Tibial artery (tissue), 4 donors: ENCODE data around the gene COPS6.

Experiments used
- DNase-seq, 2 donors: peaks; one replicate each; pipeline ENCODE4 v3.0.0-alpha.2; 2019
- H3K27ac ChIP-seq, 2 donors: fragments of 200-600 bp; sonication (generic) in 1 of 2; 1 replicate in 1 of 2; 2 replicates in 1 of 2; pipeline ENCODE4 v1.5.1; 2018 to 2019; ENCODE audit warnings: mild to moderate bottlenecking in 1 of 2
- H3K27me3 ChIP-seq, 2 donors: fragments of 200-600 bp; sonication (generic) in 1 of 2; one replicate each; pipeline versions ENCODE4 v1.5.1 to v1.6.0; 2016 to 2019
- H3K36me3 ChIP-seq, 3 donors: fragments of 200-600 bp; sonication (generic) in 2 of 3; one replicate each; pipeline ENCODE4 v1.5.1; 2016 to 2019; ENCODE audit warnings: mild to moderate bottlenecking in 2 of 3
- H3K4me1 ChIP-seq, 4 donors: fragments of 200-600 bp; sonication (generic) in 2 of 4; 1 replicate in 3 of 4; 2 replicates in 1 of 4; pipeline ENCODE4 v1.5.1; 2016 to 2019
- H3K4me3 ChIP-seq, 2 donors: fragments of 200-600 bp; sonication (generic) in 1 of 2; 1 replicate in 1 of 2; 2 replicates in 1 of 2; pipeline ENCODE4 v1.5.1; 2018 to 2019; ENCODE audit warnings: mild to moderate bottlenecking in 2 of 2
- H3K9me3 ChIP-seq, 3 donors: fragments of 200-600 bp; sonication (generic) in 1 of 3; one replicate each; pipeline ENCODE4 v1.5.1; 2016 to 2019
- intact Hi-C: fragments of 100-400 bp; cut with DNase I; formaldehyde crosslinking; loops from one replicate; pipeline ENCODE4 v1.15.0; 2023; ENCODE audit warnings: low total_unique reads
- TF ChIP-seq, protein P1 (sequence below), 2 experiments: fragments of 200-600 bp in 1 of 2; fragments of 450-650 bp in 1 of 2; IDR thresholded peaks; one replicate each; pipeline ENCODE4 v1.5.1; 2017 to 2019; ENCODE audit warnings: antibody characterized with exemption in 2 of 2, mild to moderate bottlenecking in 1 of 2, moderate library complexity in 1 of 2

The COPS6 gene

DNA sequence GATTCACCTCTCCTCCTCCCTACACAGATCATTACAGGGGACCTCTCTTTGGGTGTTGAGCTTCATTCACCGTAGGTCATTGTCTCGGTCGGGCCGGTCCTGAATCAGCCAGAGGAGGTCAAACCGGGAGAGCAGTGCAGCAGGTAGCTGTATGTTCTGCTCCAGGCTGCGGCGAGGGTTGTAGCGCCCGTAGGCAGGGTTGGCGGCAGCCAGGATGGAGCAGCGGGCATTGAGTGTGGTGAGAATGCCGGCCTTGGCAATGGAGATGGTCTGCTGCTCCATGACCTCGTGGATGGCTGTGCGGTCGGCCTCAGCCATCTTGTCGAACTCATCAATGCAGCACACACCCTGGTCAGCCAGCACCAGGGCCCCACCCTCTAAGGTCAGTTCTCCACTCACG, 6.9 kb downstream of the COPS6 start:
- intact Hi-C loops = no loop called here
- no peak overlapping the region for H3K27ac ChIP-seq

DNA sequence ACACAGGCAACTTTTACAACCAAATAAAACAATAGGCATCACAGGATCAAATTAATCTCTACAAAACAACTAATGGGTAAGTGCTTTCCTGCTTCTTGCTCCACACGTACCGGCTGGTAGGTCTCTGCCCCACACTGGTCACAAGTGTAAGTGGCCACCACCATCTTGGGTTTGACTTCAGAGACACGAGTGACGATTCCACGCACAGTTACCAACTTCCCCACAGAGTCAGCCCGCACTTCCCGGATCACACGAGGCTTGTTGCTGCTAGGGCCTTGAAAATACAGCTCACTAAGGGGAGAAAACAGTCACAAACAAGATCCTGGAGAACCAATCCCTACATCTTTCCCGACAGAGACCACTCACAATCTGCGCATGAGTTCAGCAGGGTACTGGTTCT, 10.1 kb downstream of the COPS6 start:
- DNase-seq = no peak
- H3K9me3 ChIP-seq = no peaks in the 10 kb centered on the region
- H3K4me3 ChIP-seq = no peak overlapping the region
- no peaks in the 10 kb centered on the region for H3K27me3 ChIP-seq
- peaks cover 0 to 25% (median 18%) of the 10 kb centered on the region in 4 donors for H3K4me1 ChIP-seq
- H3K36me3 ChIP-seq = peaks cover 53 to 71% (median 61%) of the 10 kb centered on the region in 3 donors
- intact Hi-C loops = no loop called here
- TF ChIP-seq, protein P1, sequence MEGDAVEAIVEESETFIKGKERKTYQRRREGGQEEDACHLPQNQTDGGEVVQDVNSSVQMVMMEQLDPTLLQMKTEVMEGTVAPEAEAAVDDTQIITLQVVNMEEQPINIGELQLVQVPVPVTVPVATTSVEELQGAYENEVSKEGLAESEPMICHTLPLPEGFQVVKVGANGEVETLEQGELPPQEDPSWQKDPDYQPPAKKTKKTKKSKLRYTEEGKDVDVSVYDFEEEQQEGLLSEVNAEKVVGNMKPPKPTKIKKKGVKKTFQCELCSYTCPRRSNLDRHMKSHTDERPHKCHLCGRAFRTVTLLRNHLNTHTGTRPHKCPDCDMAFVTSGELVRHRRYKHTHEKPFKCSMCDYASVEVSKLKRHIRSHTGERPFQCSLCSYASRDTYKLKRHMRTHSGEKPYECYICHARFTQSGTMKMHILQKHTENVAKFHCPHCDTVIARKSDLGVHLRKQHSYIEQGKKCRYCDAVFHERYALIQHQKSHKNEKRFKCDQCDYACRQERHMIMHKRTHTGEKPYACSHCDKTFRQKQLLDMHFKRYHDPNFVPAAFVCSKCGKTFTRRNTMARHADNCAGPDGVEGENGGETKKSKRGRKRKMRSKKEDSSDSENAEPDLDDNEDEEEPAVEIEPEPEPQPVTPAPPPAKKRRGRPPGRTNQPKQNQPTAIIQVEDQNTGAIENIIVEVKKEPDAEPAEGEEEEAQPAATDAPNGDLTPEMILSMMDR (IDR thresholded peaks at IDR 0.05) = no peak
- H3K27ac ChIP-seq = peak overlapping the region in 1 of 2 donors; percentile 91

More for the DNA sequence above, 6.9 kb downstream of the COPS6 start:
- Histone ChIP-seq H3K36me3 (peaks cover 83 to 89% (median 88%) of the 10 kb centered on the region in 3 donors), H3K27me3 (no peaks in the 10 kb centered on the region), H3K4me1 (peaks cover 0 to 24% (median 11%) of the 10 kb centered on the region in 4 donors), H3K9me3 (no peaks in the 10 kb centered on the region), H3K4me3 (no peak overlapping the region)
- TF ChIP-seq, protein P1 (IDR thresholded peaks at IDR 0.05) = no peak
- no peak for DNase-seq

DNA sequence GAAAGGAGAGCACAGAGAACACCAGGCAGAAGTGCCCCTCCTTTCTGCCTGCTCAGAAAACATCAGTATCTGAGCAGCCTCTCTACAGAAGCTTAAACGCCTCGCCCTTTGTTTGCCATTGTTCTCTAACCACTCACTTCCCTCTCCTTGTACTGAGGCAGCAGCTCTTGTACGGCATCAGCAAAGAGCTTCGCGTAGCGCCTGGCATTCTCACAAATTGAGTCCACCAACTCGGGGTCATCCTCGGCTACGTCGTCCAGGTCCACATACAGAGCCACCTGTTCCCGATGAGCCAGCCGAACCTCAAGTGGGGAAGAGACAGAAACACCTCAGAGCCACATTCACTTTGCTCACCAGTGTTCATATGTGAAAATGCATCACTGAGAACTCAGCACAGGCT, 10.7 kb downstream of the COPS6 start:
- TF ChIP-seq, protein P1 (IDR thresholded peaks at IDR 0.05) = no peak
- peaks cover 0 to 24% (median 18%) of the 10 kb centered on the region in 4 donors for H3K4me1 ChIP-seq
- peak overlapping the region; percentile 91 to 99 for H3K27ac ChIP-seq
- peak overlapping the region; percentile 92 to 98 for H3K4me3 ChIP-seq
- peaks cover 55 to 70% (median 56%) of the 10 kb centered on the region in 3 donors for H3K36me3 ChIP-seq
- intact Hi-C loops = no loop called here
- DNase-seq = no peak
- no peaks in the 10 kb centered on the region for H3K27me3 ChIP-seq
- H3K9me3 ChIP-seq = no peaks in the 10 kb centered on the region

DNA sequence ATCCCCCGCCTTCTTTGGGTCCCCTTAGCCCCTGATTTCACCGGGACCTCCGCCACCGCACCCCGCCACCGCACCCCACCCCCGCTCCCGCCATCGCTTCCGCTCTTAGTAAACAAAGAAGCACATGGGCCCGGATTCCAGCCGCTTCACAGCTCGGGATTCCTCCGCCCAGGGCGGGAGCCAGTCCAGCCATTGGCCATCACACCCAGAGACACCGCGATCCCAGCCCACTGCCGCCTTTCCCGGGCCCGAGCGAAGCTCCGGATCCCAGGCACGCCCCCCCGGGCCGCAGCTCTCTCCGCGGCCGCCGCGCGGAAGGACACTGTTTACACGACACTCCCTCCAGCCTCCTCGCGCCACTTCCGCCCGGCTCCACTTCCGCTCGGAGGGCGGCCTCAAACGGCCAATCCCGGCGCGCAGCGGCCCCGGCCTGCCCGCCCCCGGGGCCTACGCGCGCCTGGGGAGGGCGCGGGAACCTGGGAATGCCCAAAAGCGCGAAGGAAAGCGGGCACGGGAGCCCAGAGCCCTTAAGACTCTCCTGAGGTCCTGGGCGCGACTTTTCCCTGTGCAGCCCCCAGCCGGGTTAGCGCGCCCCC, 11.7 kb downstream of the COPS6 start:
- TF ChIP-seq, protein P1 (IDR thresholded peaks at IDR 0.05) = no peak
- H3K4me3 ChIP-seq = peak overlapping the region; percentile 92 to 98
- intact Hi-C loops = loop anchor here (2.0 kb wide), 1 partner anchor 26 kb away; the partner anchor contains the start of gene MBLAC1
- no peaks in the 10 kb centered on the region for H3K27me3 ChIP-seq
- no peaks in the 10 kb centered on the region for H3K9me3 ChIP-seq
- DNase-seq = peak; percentile 93 to 98
- H3K4me1 ChIP-seq = peaks cover 0 to 24% (median 18%) of the 10 kb centered on the region in 4 donors
- peak overlapping the region; percentile 91 to 99 for H3K27ac ChIP-seq
- peaks cover 54 to 70% (median 55%) of the 10 kb centered on the region in 3 donors for H3K36me3 ChIP-seq

DNA sequence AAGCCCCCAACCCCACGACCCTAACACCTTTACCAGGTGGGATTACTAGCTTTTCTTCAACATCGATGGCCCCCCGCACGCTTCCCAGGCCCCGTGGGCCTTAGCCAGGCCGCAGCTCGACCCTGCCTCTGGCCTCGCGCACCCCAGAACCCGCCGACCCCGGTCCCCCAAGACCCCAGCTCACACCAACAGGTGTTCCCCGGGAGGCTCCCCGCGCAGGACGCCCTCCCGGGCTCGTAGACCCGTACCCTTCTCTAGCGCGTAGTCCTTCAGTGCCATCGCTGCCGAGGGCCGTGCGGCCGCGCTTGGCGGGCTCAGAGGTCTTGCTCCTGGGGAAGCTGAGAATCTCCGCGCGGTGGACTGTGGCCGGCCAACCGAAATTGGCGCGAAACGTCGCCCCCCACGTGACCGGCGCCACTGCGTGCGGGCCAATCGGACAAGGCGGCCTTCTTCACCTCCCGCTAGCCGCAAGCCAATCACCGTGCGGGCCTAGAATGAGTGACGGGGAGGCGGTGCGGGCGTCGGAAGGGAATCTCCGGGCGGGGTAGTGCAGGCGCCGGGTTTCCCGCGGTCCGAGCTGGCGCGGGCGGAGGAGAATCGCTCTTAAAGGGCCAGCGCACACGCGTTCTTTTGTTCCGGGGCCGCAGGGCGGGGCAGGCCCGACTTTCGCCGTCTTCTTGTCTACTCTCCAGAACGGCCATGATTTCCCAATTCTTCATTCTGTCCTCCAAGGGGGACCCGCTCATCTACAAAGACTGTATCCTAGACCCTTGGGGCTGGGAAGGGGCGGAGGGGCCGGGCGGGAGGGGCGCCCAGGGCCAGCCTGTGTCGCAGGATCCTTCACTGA, 12.5 kb downstream of the COPS6 start, which contains the start of the genes AP4M1 and MCM7:
Gene AP4M1 (plus strand): TSS at position 628 of the 847 bp plus-strand sequence. CDS start 72 bp downstream, at position 700.
Gene MCM7 (minus strand): TSS at position 382 of the 847 bp plus-strand sequence. CDS start 103 bp downstream, at position 279.
- H3K4me1 ChIP-seq = peaks cover 0 to 24% (median 18%) of the 10 kb centered on the region in 4 donors
- peak within 1 kb of the TSS; percentile 91 to 99 for H3K27ac ChIP-seq
- intact Hi-C loops = loop anchor here (2.0 kb wide), 1 partner anchor 26 kb away; the partner anchor contains the start of gene MBLAC1
- H3K4me3 ChIP-seq = peak within 1 kb of the TSS; percentile 92 to 98
- TF ChIP-seq, protein P1 (IDR thresholded peaks at IDR 0.05) = no peak
- H3K36me3 ChIP-seq = peaks cover 49 to 70% (median 54%) of the 10 kb centered on the region in 3 donors
- H3K9me3 ChIP-seq = no peaks in the 10 kb centered on the region
- no peaks in the 10 kb centered on the region for H3K27me3 ChIP-seq
- peak; percentile 98 to 100 for DNase-seq
